ENCODE measurements around the gene EMC8.

The EMC8 gene

GRCh38 chr16:85752511-85753420 is 46.6 kb downstream of the EMC8 start:
- DNase-seq = peak; percentile 67

- peak; percentile 55 for DNase-seq
Observed at GRCh38 chr16:85751698-85752501, 47.4 kb downstream of the EMC8 start.

- peak; percentile 61 for DNase-seq
Observed at GRCh38 chr16:85750827-85751697, 48.3 kb downstream of the EMC8 start, which contains the start of gene C16orf74. Gene C16orf74 (minus strand): TSS chr16:85751096. CDS start chr16:85735217, 15,879 bp downstream.

- peak; percentile 55 for DNase-seq
Observed at GRCh38 chr16:85750146-85750826, 49.1 kb downstream of the EMC8 start.

- no peak for DNase-seq
Observed at GRCh38 chr16:85749771-85750145, 49.6 kb downstream of the EMC8 start.

- DNase-seq = peak; percentile 25
Observed at GRCh38 chr16:85746460-85747215, 52.7 kb downstream of the EMC8 start.

GRCh38 chr16:85738923-85739715 is 60.2 kb downstream of the EMC8 start:
- no peak for DNase-seq

- DNase-seq = no peak
Observed at GRCh38 chr16:85736921-85737320, 62.4 kb downstream of the EMC8 start.

GRCh38 chr16:85735946-85736345 is 63.4 kb downstream of the EMC8 start:
- DNase-seq = no peak

- no peak for DNase-seq
Observed at GRCh38 chr16:85735225-85735635, 64.1 kb downstream of the EMC8 start.

GRCh38 chr16:85734311-85735017 is 64.9 kb downstream of the EMC8 start:
- no peak for DNase-seq

GRCh38 chr16:85733839-85734170 is 65.5 kb downstream of the EMC8 start:
- peak; percentile 38 for DNase-seq

GRCh38 chr16:85733155-85733838 is 66.0 kb downstream of the EMC8 start:
- no peak for DNase-seq

GRCh38 chr16:85731179-85731578 is 68.2 kb downstream of the EMC8 start:
- no peak for DNase-seq

- no peak for DNase-seq
Observed at GRCh38 chr16:85730186-85730465, 69.2 kb downstream of the EMC8 start.

- DNase-seq = peak; percentile 38
Observed at GRCh38 chr16:85729452-85730185, 69.7 kb downstream of the EMC8 start.

GRCh38 chr16:85728879-85729278 is 70.5 kb downstream of the EMC8 start:
- DNase-seq = no peak
